ENCODE measurements around the gene C19orf18. TPM values are rescaled to one million over a fixed set of nuclear protein-coding genes. Genes with fewer than 3 reads are reported as not detected.

C19orf18 gene
- total RNA-seq, 5 donors from 2014 or later (not counting 1 experiment from before 2014, with no cell fraction given) = 0.66 to 1.2 (median 0.93) TPM

DNA sequence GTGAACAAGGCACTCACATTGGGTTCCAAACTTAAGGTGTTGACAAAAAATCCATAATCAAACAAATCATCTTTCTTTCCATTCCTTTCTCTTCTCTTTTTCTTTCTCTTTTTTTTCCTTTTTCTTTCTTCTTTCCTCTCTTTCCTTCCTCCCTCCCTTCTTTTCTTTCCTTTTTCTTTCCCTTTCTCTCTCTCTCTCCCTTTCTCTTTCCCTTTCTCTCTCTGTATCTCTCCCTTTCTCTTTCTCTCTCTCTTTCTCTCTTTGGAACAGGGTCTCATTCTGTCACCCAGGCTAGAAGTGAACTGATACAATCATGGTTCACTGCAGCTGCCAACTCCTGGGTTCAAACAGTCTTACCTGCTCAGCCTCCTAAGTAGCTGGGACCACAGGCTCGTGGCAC, 12.5 kb downstream of the C19orf18 start:
- no peak overlapping the region for H3K4me3 Mint-ChIP-seq
- H3K4me3 ChIP-seq (ENCODE audit: control insufficient read depth in 1 of 2, extremely low read depth in 1 of 2, low read length in 1 of 2) = no peak overlapping the region
- H3K9me3 ChIP-seq = no peaks in the 10 kb centered on the region
- 80% methylated on average over 1 of the region's 1 CpG for WGBS (ENCODE audit: insufficient coverage)
- H3K27ac Mint-ChIP-seq = no peak overlapping the region
- no peaks in the 10 kb centered on the region for H3K36me3 ChIP-seq (ENCODE audit: control insufficient read depth in 2 of 2, extremely low read depth in 1 of 2, insufficient read depth in 1 of 2, low read length in 1 of 2)
- DNase-seq (no peak), ATAC-seq (replicated peaks in 1 of 4) (no peak)
- peaks cover 6 to 37% (median 31%) of the 10 kb centered on the region in 3 donors for H3K9me3 Mint-ChIP-seq
- H3K27ac ChIP-seq (ENCODE audit: low read length) = no peak overlapping the region
- CTCF ChIA-PET = interaction anchor here in 1 of 2 donors (0.6 kb wide), 1 partner anchor 14 kb away, joined by 4 read pairs; no protein-coding TSS in a partner anchor
- H3K27me3 ChIP-seq (replicated peaks in 1 of 2; ENCODE audit: control insufficient read depth in 2 of 2, extremely low read depth in 1 of 2, insufficient read depth in 2 of 2, low read length in 1 of 2) = no peaks in the 10 kb centered on the region
- H3K4me1 Mint-ChIP-seq = no peaks in the 10 kb centered on the region
- H3K27me3 Mint-ChIP-seq = no peaks in the 10 kb centered on the region
- H3K4me1 ChIP-seq (ENCODE audit: control insufficient read depth in 1 of 2, extremely low read depth in 1 of 2, insufficient read depth in 2 of 2, low read length in 2 of 2) = no peaks in the 10 kb centered on the region
- H3K36me3 Mint-ChIP-seq = peaks cover 22% of the 10 kb centered on the region
- POLR2A ChIA-PET = no interaction called here

DNA sequence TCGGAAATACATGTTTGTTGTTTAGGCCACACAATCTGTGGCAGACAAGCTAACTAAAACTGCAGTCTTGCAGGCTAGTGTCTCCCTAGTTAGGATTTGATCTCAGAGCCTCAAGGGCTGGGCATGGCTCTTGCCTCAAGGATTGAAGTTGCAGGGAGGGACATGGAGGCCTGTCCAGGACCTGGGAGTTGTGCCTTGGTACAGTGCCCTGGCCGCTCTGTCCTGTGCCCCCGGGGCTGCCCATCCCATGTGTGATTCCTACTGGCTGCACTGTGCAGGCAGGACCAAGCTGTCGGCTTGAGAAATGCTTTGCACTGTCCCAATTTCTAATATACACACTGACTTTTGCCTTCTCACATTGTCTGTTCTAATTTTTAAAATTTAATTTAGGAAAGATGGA, 19.3 kb downstream of the C19orf18 start:
- no peak for ATAC-seq (replicated peaks in 1 of 4)
- WGBS (ENCODE audit: insufficient coverage) = 85% methylated on average over 2 of the region's 4 CpGs

DNA sequence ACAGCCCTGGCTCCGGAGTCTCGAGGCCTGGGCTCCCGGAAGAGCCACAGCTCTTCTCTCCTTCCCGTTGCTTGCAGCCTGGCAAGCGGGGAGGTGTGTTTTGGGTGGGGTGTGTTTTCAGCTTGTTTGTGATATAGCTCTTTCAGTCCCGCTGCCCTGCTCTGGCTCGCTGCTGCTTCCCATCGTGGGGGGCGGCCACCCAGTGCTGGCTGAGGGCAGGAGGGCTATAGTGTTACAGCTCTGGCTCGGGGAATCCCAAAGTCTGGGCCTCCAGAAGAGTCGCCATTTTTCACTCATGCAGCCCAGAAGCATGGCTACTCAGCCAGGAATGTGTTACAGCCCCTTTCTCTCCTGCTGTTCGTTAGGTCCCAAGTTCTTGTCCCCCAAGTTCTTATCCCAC, 24.6 kb downstream of the C19orf18 start:
- Mint-ChIP-seq H3K27me3 (peaks cover 0 to 3% of the 10 kb centered on the region in 2 donors), H3K9me3 (peaks cover 22 to 35% (median 27%) of the 10 kb centered on the region in 3 donors), H3K4me3 (no peak overlapping the region), H3K4me1 (peaks cover 19 to 23% (median 22%) of the 10 kb centered on the region in 3 donors), H3K36me3 (peaks cover 28% of the 10 kb centered on the region), H3K27ac (no peak overlapping the region)
- CTCF ChIA-PET = no interaction called here
- H3K9me3 ChIP-seq = peaks cover 3% of the 10 kb centered on the region
- peaks cover 4 to 24% of the 10 kb centered on the region in 2 experiments for H3K4me1 ChIP-seq (ENCODE audit: control insufficient read depth in 1 of 2, extremely low read depth in 1 of 2, insufficient read depth in 2 of 2, low read length in 2 of 2)
- DNase-seq = no peak
- ATAC-seq (replicated peaks in 1 of 4) = no peak
- H3K36me3 ChIP-seq (ENCODE audit: control insufficient read depth in 2 of 2, extremely low read depth in 1 of 2, insufficient read depth in 1 of 2, low read length in 1 of 2) = no peaks in the 10 kb centered on the region
- H3K4me3 ChIP-seq (ENCODE audit: control insufficient read depth in 1 of 2, extremely low read depth in 1 of 2, low read length in 1 of 2) = no peak overlapping the region
- peaks cover 0 to 21% of the 10 kb centered on the region in 2 experiments for H3K27me3 ChIP-seq (replicated peaks in 1 of 2; ENCODE audit: control insufficient read depth in 2 of 2, extremely low read depth in 1 of 2, insufficient read depth in 2 of 2, low read length in 1 of 2)
- H3K27ac ChIP-seq (ENCODE audit: low read length) = no peak overlapping the region
- POLR2A ChIA-PET = no interaction called here
- WGBS (ENCODE audit: insufficient coverage) = 89% methylated on average over 7 of the region's 12 CpGs

More for the DNA sequence above, 19.3 kb downstream of the C19orf18 start:
- no peak overlapping the region for H3K27ac ChIP-seq (ENCODE audit: low read length)
- H3K4me1 ChIP-seq (ENCODE audit: control insufficient read depth in 1 of 2, extremely low read depth in 1 of 2, insufficient read depth in 2 of 2, low read length in 2 of 2) = no peaks in the 10 kb centered on the region
- peaks cover 0 to 25% of the 10 kb centered on the region in 2 experiments for H3K27me3 ChIP-seq (replicated peaks in 1 of 2; ENCODE audit: control insufficient read depth in 2 of 2, extremely low read depth in 1 of 2, insufficient read depth in 2 of 2, low read length in 1 of 2)
- peaks cover 3% of the 10 kb centered on the region for H3K9me3 ChIP-seq
- no peaks in the 10 kb centered on the region for H3K36me3 ChIP-seq (ENCODE audit: control insufficient read depth in 2 of 2, extremely low read depth in 1 of 2, insufficient read depth in 1 of 2, low read length in 1 of 2)
- no peak overlapping the region for H3K4me3 Mint-ChIP-seq
- POLR2A ChIA-PET = interaction anchor here in 1 of 2 donors (0.6 kb wide), 1 partner anchor 771 kb away, joined by 3 read pairs; no protein-coding TSS in a partner anchor
- H3K4me3 ChIP-seq (ENCODE audit: control insufficient read depth in 1 of 2, extremely low read depth in 1 of 2, low read length in 1 of 2) = peak overlapping the region in 1 of 2 donors; percentile 10
- CTCF ChIA-PET = no interaction called here
- H3K9me3 Mint-ChIP-seq = peaks cover 18 to 37% (median 27%) of the 10 kb centered on the region in 3 donors
- no peak overlapping the region for H3K27ac Mint-ChIP-seq
- H3K27me3 Mint-ChIP-seq = peaks cover 0 to 5% of the 10 kb centered on the region in 2 donors
- no peaks in the 10 kb centered on the region for H3K4me1 Mint-ChIP-seq
- no peak for DNase-seq
- peaks cover 20% of the 10 kb centered on the region for H3K36me3 Mint-ChIP-seq

DNA sequence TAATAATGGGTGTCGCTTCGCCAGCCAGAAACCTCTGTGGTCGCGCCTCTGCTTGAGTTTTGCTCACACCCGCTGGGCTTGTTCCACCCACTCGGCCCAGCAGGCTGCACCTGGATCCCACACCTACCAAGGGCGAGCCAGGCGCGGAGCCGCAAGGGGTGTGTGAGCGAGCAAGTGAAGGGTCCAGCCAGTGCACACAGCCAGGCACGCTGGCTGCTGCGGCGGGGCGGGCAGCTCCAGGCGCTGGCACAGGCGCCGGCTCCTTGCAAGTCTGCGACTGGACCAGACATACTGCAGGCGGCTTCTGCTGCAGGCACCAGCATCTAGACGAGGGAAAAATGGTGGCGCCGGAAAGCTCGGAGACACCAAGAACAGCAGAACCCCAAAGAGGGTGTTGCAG, 25.0 kb downstream of the C19orf18 start:
- Mint-ChIP-seq H3K9me3 (peaks cover 18 to 33% (median 27%) of the 10 kb centered on the region in 3 donors), H3K4me1 (peaks cover 19 to 26% (median 22%) of the 10 kb centered on the region in 3 donors), H3K27me3 (no peaks in the 10 kb centered on the region), H3K36me3 (peaks cover 30% of the 10 kb centered on the region), H3K27ac (no peak overlapping the region), H3K4me3 (no peak overlapping the region)
- ATAC-seq (replicated peaks in 1 of 4) (no peak), DNase-seq (no peak)
- Histone ChIP-seq H3K4me3 (ENCODE audit: control insufficient read depth in 1 of 2, extremely low read depth in 1 of 2, low read length in 1 of 2) (no peak overlapping the region), H3K27me3 (replicated peaks in 1 of 2; ENCODE audit: control insufficient read depth in 2 of 2, extremely low read depth in 1 of 2, insufficient read depth in 2 of 2, low read length in 1 of 2) (peaks cover 0 to 19% of the 10 kb centered on the region in 2 experiments), H3K4me1 (ENCODE audit: control insufficient read depth in 1 of 2, extremely low read depth in 1 of 2, insufficient read depth in 2 of 2, low read length in 2 of 2) (peaks cover 4 to 24% of the 10 kb centered on the region in 2 experiments), H3K27ac (ENCODE audit: low read length) (no peak overlapping the region), H3K36me3 (ENCODE audit: control insufficient read depth in 2 of 2, extremely low read depth in 1 of 2, insufficient read depth in 1 of 2, low read length in 1 of 2) (peaks cover 1 to 4% of the 10 kb centered on the region in 2 donors), H3K9me3 (peaks cover 3% of the 10 kb centered on the region)
- CTCF ChIA-PET = no interaction called here
- WGBS (ENCODE audit: insufficient coverage) = 94% methylated on average over 17 of the region's 24 CpGs
- POLR2A ChIA-PET = interaction anchor here in 1 of 2 donors (0.6 kb wide), 1 partner anchor 532 kb away, joined by 3 read pairs; no protein-coding TSS in a partner anchor

DNA sequence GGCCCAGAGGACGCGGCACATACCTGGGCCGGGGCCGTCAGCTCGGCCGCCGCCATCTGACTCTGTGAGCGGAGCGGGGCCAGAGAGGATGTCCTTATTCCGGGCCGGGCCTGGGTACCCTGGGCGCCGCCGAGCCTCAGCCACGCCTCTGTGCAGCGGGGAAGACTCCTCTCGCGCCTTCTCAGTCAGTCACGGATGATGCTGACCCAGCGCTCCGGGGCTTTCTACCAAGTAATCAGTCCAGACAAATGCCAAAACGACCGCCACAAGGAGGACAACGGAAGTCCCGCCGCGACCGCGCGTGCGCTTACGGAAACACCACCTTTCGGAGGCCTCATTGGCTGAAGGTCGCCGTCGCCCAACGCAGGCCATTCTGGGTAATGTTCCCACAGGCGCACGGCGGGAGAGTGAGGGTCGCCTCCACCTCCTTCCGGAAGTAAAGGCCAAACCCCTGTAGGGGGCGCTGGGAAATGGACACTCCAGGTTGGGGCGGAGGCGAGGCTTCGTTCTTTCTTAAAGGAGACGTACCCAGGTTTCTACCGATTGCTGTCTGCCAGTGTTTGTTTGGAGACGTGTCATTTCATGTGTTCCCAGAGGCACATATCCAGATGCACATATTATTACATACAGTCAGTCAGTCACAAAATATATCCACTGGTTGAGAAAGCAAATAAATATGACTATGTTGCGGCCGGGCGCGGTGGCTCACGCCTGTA, 26.8 kb downstream of the C19orf18 start, which contains the start of gene ZNF256:
TSS of gene ZNF256 (minus strand) at position 288 of the 716 bp plus-strand sequence. CDS start at position 56, 232 bp downstream.
- Mint-ChIP-seq H3K36me3 (peaks cover 47% of the 10 kb centered on the region), H3K27me3 (no peaks in the 10 kb centered on the region), H3K9me3 (peaks cover 26 to 45% (median 44%) of the 10 kb centered on the region in 3 donors), H3K4me1 (peaks cover 19 to 27% (median 22%) of the 10 kb centered on the region in 3 donors), H3K4me3 (peak within 1 kb of the TSS; percentile 92 to 96 (median 93)), H3K27ac (peak within 1 kb of the TSS; percentile 87 to 92)
- Histone ChIP-seq H3K27ac (ENCODE audit: low read length) (peak within 1 kb of the TSS; percentile 81), H3K27me3 (replicated peaks in 1 of 2; ENCODE audit: control insufficient read depth in 2 of 2, extremely low read depth in 1 of 2, insufficient read depth in 2 of 2, low read length in 1 of 2) (peaks cover 0 to 7% of the 10 kb centered on the region in 2 experiments), H3K9me3 (peaks cover 3% of the 10 kb centered on the region), H3K4me1 (ENCODE audit: control insufficient read depth in 1 of 2, extremely low read depth in 1 of 2, insufficient read depth in 2 of 2, low read length in 2 of 2) (peaks cover 4 to 24% of the 10 kb centered on the region in 2 experiments), H3K4me3 (ENCODE audit: control insufficient read depth in 1 of 2, extremely low read depth in 1 of 2, low read length in 1 of 2) (peak within 1 kb of the TSS; percentile 78 to 82), H3K36me3 (ENCODE audit: control insufficient read depth in 2 of 2, extremely low read depth in 1 of 2, insufficient read depth in 1 of 2, low read length in 1 of 2) (peaks cover 18% of the 10 kb centered on the region in 2 donors)
- WGBS (ENCODE audit: insufficient coverage) = 1% methylated on average over 48 of the region's 54 CpGs
- ChIA-PET CTCF (no interaction called here), POLR2A (no interaction called here)
- DNase-seq (peak; percentile 55 to 87 (median 71)), ATAC-seq (replicated peaks in 1 of 4) (peak; percentile 94 to 97 (median 96))

DNA sequence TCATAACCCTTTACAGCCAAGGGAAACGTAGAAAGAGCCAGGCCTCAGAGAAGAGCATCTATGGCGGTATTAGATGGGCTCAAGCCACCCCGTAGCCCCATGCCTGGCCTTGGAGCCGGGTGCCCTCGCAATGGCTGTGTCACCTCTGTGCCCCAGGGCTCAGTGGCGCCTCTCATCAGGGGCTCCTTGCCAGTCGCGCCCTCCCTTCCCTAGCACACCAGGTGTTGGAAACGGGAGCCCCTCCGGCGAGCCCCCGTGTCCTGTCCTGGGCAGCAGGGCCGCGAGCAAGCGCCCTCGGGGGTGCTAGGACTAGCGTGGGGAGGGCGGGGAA, 27.3 kb downstream of the C19orf18 start:
- CTCF ChIA-PET = no interaction called here
- no peaks in the 10 kb centered on the region for H3K27me3 Mint-ChIP-seq
- Histone ChIP-seq H3K9me3 (peaks cover 8% of the 10 kb centered on the region), H3K27ac (ENCODE audit: low read length) (peak overlapping the region; percentile 81), H3K36me3 (ENCODE audit: control insufficient read depth in 2 of 2, extremely low read depth in 1 of 2, insufficient read depth in 1 of 2, low read length in 1 of 2) (peaks cover 22 to 23% of the 10 kb centered on the region in 2 donors), H3K27me3 (replicated peaks in 1 of 2; ENCODE audit: control insufficient read depth in 2 of 2, extremely low read depth in 1 of 2, insufficient read depth in 2 of 2, low read length in 1 of 2) (peaks cover 0 to 7% of the 10 kb centered on the region in 2 experiments), H3K4me3 (ENCODE audit: control insufficient read depth in 1 of 2, extremely low read depth in 1 of 2, low read length in 1 of 2) (peak overlapping the region; percentile 78 to 82), H3K4me1 (ENCODE audit: control insufficient read depth in 1 of 2, extremely low read depth in 1 of 2, insufficient read depth in 2 of 2, low read length in 2 of 2) (peaks cover 4 to 24% of the 10 kb centered on the region in 2 experiments)
- WGBS (ENCODE audit: insufficient coverage) = 3% methylated on average over 14 of the region's 18 CpGs
- POLR2A ChIA-PET = no interaction called here
- H3K4me3 Mint-ChIP-seq = peak overlapping the region; percentile 92 to 96 (median 93)
- H3K4me1 Mint-ChIP-seq = peaks cover 19 to 27% (median 22%) of the 10 kb centered on the region in 3 donors
- peaks cover 52% of the 10 kb centered on the region for H3K36me3 Mint-ChIP-seq
- peaks cover 27 to 50% (median 49%) of the 10 kb centered on the region in 3 donors for H3K9me3 Mint-ChIP-seq
- H3K27ac Mint-ChIP-seq = peak overlapping the region; percentile 1 to 87
- no peak for ATAC-seq (replicated peaks in 1 of 4)
- DNase-seq = peak in 5 of 35 experiments; percentile 0 to 17 (median 1)
